ENCODE data around the gene RUNX1. TPM values are rescaled to one million over a fixed set of nuclear protein-coding genes. Genes with fewer than 3 reads are reported as not detected.

RUNX1 gene
- total and polyA plus RNA-seq, 10 donors = 4.8 to 70.0 (median 43.6) TPM

- TF ChIP-seq CTCF (IDR thresholded peaks at IDR 0.05 in 8 of 11, conservative IDR thresholded peaks at IDR 0.05 in 3 of 11) (no peak), POLR2A (IDR thresholded peaks at IDR 0.05) (no peak)
- Histone ChIP-seq H3K4me1 (no peaks in the 10 kb centered on the region), H3K4me3 (no peak overlapping the region), H3K9me3 (no peaks in the 10 kb centered on the region), H3K27me3 (replicated peaks in 1 of 7) (no peaks in the 10 kb centered on the region), H3K27ac (peak overlapping the region in 4 of 8 donors; percentile 16 to 43 (median 32)), H3K36me3 (peaks cover 0 to 100% (median 64%) of the 10 kb centered on the region in 6 donors)
- intact Hi-C loops (cut with DNase I; ENCODE audit: low total_unique reads) = no loop called here
- WGBS, 5 donors = 63 to 77% (median 71%) methylated on average over 7 of the region's 7 CpGs
- no peak for DNase-seq
Measured at GRCh38 chr21:34795548-34796180, 253.4 kb downstream of the RUNX1 start.

GRCh38 chr21:34795175-34795547 lies 253.9 kb downstream of the RUNX1 start:
- TF ChIP-seq CTCF (IDR thresholded peaks at IDR 0.05 in 8 of 11, conservative IDR thresholded peaks at IDR 0.05 in 3 of 11) = no peak
- no peak for TF ChIP-seq POLR2A (IDR thresholded peaks at IDR 0.05)
- no peak for TF ChIP-seq POLR2AphosphoS5 (IDR thresholded peaks at IDR 0.05)
- Histone ChIP-seq H3K4me3 (no peak overlapping the region), H3K4me1 (no peaks in the 10 kb centered on the region), H3K9me3 (no peaks in the 10 kb centered on the region), H3K27me3 (replicated peaks in 1 of 7) (no peaks in the 10 kb centered on the region), H3K36me3 (peaks cover 0 to 100% (median 67%) of the 10 kb centered on the region in 6 donors), H3K27ac (peak overlapping the region in 4 of 8 donors; percentile 16 to 43 (median 32))
- intact Hi-C loops (cut with DNase I; ENCODE audit: low total_unique reads) = no loop called here
- no peak for DNase-seq
- WGBS, 5 donors = 62 to 67% (median 64%) methylated on average over 5 of the region's 5 CpGs

- 90 to 98% (median 94%) methylated on average over 7 of the region's 7 CpGs for WGBS, 5 donors
- Histone ChIP-seq H3K36me3 (peaks cover 0 to 100% (median 67%) of the 10 kb centered on the region in 6 donors), H3K9me3 (no peaks in the 10 kb centered on the region), H3K4me1 (no peaks in the 10 kb centered on the region), H3K4me3 (no peak overlapping the region), H3K27ac (peak overlapping the region in 2 of 8 donors; percentile 28 to 36), H3K27me3 (replicated peaks in 1 of 7) (no peaks in the 10 kb centered on the region)
- intact Hi-C loops (cut with DNase I; ENCODE audit: low total_unique reads) = no loop called here
- DNase-seq = no peak
- no peak for TF ChIP-seq CTCF (IDR thresholded peaks at IDR 0.05 in 8 of 11, conservative IDR thresholded peaks at IDR 0.05 in 3 of 11)
- no peak for TF ChIP-seq POLR2A (IDR thresholded peaks at IDR 0.05)
- TF ChIP-seq POLR2AphosphoS5 (IDR thresholded peaks at IDR 0.05) = no peak
Measured at GRCh38 chr21:34794686-34795085, 254.4 kb downstream of the RUNX1 start.

GRCh38 chr21:34793471-34793870 lies 255.6 kb downstream of the RUNX1 start:
- no peaks in the 10 kb centered on the region for H3K27me3 ChIP-seq (replicated peaks in 1 of 7)
- 89 to 95% (median 93%) methylated on average over 6 of the region's 6 CpGs for WGBS, 5 donors

More at GRCh38 chr21:34793471-34793870, 255.6 kb downstream of the RUNX1 start:
- H3K9me3 ChIP-seq = no peaks in the 10 kb centered on the region
- no peak overlapping the region for H3K27ac ChIP-seq
- no peak for TF ChIP-seq POLR2AphosphoS5 (IDR thresholded peaks at IDR 0.05)
- no peak for TF ChIP-seq CTCF (IDR thresholded peaks at IDR 0.05 in 8 of 11, conservative IDR thresholded peaks at IDR 0.05 in 3 of 11)
- TF ChIP-seq POLR2A (IDR thresholded peaks at IDR 0.05) = no peak
- H3K4me3 ChIP-seq = no peak overlapping the region
- DNase-seq = no peak
- intact Hi-C loops (cut with DNase I; ENCODE audit: low total_unique reads) = no loop called here
- peaks cover 0 to 96% (median 56%) of the 10 kb centered on the region in 6 donors for H3K36me3 ChIP-seq
- H3K4me1 ChIP-seq = no peaks in the 10 kb centered on the region

All from spleen (tissue), 11 donors.